Hematopoietic multipotent progenitor cell treated with erythropoietin and hydrocortisone succinate and interleukin-3 and kit ligand, for 15 days (in vitro differentiated cells): ENCODE data around the gene UBE2J1.

ENCODE experiments used
- DNase-seq: peaks from one replicate; pipeline ENCODE4 v3.0.0-alpha.2; 2015; ENCODE audit warnings: low spot score

The UBE2J1 gene

DNA sequence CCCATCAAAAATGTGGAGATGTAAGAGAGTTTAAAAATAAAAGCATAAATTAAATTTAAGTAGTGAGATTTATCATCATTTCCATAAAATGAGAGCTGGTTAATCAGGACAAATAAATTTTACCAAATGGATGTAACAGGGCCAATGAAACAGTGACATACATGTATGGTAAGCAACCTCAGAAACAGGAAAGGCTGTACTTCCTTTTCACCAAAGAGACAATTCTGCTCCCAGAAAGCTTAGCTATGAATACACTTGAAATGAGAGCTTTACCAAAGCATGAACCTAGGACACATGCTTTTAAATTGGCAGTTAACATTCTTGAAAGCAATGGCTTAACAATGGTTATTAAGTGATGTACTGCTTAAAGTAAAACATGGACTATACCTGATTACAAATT lies 12.1 kb upstream of the UBE2J1 start:
- no peak for DNase-seq

DNA sequence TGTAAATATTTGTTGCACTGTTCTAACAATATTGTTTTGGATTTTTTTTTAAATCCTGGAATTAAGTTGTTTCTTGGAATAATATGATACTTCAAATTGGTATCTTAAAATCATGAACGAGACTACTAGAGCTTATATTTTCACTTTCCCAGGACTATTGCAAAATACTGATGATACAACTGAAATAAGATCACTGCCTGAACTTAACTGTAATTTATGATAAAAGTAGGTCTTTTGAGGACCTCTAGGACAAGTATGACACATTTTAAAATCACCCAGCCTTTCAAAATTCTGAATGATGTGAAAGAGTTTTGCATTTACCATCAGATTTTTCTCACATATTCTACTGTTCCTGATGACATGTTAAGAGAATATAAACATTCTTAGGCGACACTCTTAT lies 8.6 kb upstream of the UBE2J1 start:
- no peak for DNase-seq

DNA sequence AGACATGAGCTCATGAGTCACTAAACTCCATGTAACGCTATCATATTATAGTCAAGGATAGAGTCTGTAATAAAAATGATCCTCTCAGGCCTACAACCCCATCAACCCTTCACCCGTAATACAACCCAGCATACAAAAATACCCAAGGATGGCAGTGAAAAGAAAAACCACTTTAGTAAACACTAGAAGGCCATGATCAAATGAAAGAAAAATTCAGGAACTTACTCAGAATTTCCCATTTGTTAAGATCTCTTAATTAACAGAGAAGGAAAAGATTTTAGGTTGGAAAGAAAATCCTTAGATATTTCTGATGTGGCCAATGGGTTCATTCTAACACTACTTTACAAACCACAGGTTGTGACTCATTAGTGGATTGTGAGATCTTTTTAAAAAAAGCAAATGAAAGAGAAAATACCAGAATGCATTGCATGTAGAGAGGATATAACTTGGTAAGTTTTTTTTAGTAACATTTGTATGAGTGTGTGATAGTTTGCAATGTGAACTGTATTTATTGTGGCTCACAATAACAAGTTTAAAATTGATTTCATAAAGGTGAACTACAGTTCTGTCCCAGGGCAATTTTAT lies 8.0 kb upstream of the UBE2J1 start:
- DNase-seq, result no peak

DNA sequence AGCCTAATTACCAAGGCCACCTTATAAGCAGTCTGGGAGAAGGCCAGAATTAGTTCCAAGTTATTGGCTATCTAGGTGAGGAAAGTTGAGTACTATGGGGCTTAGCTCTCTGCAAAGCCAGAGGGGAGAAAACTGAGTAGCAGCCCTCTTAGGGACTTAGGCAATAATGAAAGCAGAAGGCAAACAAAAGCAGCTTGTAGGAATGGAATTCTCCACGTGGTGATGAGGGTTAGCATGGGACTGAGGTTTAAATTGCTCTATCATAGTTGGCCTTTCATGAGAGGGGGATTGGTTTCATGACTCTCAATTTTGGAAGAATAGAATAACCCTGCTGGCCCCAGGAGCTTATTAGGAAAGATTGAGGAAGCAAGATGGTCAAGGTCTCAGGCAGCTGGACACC lies 7.0 kb upstream of the UBE2J1 start:
- no peak for DNase-seq

DNA sequence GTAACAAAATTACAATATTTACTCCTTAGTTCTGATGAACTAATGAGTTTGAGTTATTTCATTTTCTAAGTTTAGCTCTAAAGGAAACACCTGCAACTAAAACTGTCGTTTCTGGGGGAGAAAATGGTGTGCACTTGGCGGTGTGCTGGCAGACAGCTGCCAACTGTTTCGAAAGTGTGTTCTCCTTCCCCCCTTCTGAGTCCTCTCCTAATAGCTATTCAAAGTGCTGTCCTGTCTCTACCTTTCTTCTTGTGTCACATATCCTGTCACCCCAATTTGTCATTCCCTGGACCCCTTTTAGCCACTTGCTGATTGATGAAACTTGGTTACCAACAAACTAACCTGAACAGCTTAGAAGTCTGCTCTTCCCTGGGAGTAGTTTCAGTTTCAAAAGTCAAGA lies 4.9 kb upstream of the UBE2J1 start:
- peak; percentile 28 for DNase-seq

DNA sequence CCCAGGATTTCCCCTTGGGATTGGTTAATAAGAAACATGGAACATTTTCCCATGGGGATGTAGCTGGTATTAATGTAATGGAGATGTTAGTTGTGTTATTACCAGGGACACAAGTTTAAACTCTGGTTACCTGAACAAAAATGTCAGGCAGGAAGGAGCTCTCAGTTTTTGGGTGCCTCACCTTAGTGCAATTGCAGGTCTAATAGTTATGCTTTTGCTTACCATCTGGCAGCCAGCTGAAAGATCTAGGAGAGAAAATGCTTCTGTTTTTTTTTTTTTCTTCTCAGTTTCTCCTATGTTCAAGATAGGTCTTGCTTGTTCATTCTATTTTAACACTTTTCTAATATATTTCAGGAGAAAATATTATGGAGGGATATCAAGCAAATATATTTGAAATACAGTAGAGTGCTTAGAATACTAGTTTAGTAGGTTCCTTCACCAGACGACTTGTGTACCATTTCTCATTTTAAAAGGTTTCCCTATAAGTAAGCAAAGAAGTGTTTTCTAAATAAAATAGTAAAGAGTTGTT lies 4.2 kb upstream of the UBE2J1 start:
- DNase-seq, result no peak

DNA sequence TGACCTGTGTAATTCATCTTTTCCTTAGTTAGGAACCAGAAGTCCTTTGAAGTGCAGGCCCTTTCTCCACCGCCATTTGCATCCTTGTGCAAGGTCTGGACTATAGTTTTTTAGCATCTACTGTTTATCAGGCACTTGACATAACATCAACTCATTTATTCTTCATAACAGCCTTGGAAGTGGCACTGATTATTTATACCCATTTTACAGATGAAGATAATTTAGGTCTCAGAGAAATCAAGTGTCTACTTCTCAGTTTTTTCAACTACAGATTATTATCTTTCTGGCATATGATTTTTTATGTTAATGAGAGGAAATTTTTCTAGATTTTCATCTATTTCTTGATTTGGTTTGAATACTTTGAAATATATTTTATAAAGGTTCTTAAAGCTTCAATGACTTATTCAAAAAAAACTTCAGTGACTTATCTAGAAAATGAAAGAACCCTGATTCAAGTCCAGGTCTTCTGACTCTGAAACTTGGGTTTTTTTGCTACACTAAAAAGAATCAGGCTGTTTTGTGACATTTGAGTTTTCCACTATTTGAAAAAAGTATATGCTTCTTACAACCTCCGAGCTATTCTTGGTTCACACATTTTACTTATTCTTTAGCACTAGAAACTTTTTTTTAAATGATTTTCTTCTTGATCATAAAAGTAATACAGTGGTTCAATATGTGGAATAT lies 3.1 kb upstream of the UBE2J1 start:
- no peak for DNase-seq

DNA sequence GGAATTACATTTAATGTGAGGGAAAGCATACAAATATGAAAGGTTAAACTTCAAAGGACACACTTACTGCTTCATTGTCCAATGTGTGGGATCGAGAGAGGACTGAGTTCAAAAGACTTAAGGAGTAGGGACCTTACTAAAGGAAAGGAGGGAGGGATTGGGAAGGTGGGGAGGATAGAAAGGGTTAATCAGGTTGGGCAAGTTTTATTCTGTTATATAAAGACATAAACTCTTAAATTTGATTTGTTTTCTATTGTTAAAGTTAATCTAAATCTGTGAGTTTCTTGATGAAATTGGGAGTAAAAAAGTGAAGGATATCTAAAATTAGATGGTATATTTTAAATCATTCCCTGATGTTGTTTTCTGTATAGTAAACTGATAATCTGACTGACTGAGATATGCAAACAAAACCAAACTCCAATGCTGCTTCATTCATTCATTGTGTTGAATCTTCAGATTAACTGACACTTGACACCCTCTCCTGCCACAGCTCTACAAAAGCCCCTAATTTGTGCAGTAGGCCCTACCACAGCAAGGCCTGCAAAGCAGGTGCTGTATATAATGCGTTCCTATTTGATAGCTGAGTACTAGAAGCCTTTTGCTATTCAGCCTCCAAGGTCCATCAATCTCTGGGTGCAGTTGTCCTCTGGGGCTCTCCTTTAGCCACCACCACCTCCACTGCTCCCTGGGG lies 1.3 kb upstream of the UBE2J1 start:
- DNase-seq, result no peak

DNA sequence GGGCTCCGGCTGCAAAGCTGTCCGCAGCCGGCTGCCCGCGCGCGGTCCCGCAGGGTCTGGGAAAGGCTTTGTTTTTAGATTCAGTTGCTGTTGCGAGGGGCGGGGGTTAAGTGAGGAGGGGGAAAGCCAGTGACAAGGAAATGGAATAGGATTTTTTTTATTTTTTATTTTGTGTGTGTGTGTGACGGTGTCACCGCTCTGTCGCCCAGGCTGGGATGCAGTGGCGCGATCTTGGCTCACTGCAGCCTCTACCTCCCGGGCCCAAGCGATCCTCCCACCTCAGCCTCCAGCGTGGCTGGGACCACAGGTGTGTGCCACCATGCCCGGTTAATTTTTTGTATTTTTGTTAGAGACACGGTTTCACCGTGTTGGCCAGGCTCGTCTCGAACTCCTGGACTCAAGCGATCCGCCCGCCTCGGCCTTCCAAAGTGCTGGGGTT lies 615 bp upstream of the UBE2J1 start:
- DNase-seq, result no peak

DNA sequence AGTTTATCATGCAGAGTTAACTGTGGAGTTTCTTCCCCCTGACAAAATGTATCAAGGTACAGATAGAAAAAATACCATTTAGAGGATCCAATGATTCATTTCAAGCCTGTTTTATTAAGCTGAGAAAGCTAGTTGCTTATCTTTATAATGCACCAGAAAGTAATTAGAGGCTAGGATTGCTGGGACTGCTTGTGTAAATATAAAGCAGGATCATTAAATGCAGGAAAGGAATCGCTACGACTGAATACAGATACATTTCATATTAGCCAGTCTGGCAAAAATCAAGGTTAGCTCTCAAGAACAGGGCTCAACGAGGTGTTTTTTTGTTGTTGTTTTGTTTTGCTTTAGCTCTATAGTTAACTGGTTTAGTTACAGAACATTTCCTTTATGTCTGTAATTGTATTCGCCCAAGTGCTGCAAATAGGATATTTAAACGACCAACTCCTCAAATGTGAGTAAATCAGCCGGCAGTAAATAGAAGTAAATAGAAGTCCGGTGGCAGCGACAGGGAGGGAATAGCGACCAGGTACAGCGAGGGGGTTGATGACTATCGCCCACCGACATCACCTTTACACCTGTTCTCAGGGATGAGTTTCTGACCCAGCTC lies 748 bp downstream of the UBE2J1 start:
- no peak for DNase-seq

DNA sequence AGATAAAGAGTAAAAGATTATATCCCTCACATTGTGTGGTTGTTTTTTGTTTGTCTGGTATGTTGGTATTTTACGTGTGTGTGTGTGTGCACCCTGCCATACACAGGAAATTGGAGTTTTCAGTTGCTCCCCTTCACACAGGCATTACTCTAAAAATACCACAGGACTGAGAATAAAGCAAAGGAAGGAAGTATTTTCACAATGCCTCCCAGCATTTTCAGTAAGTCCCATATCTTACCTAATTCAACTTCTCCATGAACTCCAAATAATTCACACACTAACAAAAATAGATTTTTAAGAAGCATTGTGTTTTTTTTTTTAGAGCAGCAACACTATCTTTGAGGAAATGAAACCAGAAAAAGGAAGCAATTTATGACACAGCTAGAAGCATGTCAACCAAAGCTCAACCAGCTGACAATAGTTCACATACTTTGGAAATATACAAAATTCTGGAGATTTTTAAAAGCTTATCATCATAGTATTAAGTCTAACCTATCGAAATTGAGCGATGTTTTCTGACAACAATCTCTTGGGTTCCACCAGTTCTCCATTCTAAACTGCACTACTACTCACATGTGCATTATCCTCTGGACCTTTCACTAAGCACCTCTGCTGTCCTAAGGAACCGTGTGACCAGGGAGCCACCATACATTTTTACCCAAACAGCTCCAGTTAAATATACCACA lies 2.1 kb downstream of the UBE2J1 start:
- DNase-seq, result no peak

DNA sequence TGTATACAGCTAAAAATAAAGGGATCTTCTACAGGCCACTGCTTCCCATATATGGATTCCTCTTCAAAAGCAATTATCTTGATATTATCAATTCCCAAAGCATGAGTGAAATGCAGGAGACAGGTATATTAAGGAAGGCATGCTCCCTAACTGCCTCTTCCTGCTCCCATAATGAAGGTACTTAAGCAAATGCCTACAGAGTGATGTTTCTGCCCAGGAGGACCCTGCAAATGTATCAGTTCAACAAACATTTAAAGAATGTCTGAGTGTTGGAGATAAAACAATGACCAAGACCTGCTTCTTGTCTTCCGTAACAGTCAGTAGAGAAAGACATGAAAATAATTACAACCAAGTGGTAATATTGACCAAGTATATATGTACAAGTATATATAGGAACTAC lies 4.2 kb downstream of the UBE2J1 start:
- DNase-seq, result no peak

DNA sequence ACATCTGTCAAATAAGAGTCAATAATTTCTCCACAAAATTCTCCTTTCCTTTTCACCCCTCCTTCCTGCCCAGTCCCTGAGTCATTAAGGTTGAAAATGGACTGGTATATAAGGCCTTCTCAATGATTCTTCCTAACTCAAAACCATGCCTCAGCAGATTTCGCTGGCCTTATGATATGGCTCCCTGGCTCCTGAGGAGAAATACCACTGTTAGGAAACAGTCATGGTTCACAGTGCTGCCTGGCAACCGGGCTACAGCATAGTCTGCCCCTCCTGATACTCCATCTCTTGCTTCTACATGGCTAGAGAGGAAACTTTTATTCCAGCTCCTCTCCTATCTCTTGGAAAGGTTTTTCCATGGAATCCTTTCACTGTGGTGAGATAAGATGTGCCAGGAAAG lies 4.7 kb downstream of the UBE2J1 start:
- no peak for DNase-seq

DNA sequence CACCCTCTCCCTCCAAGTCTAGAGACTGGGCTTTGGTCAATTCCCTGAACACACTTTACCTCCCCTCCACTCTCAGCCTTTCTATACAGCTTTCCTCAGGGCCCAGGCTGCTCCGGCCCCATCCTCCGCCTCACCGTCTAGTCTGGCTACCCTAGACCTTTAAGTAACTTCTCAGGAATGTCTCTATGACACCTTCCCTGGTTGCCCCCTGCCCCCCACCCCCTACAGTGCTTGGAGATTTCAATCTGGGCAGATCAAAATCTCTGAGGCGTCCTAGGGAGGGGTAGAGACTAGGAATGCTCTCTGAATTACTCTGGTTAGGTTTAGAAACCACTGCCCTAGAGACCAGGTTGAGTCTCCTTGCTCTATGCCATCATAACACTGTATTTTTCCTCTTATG lies 6.1 kb downstream of the UBE2J1 start:
- DNase-seq, result no peak

DNA sequence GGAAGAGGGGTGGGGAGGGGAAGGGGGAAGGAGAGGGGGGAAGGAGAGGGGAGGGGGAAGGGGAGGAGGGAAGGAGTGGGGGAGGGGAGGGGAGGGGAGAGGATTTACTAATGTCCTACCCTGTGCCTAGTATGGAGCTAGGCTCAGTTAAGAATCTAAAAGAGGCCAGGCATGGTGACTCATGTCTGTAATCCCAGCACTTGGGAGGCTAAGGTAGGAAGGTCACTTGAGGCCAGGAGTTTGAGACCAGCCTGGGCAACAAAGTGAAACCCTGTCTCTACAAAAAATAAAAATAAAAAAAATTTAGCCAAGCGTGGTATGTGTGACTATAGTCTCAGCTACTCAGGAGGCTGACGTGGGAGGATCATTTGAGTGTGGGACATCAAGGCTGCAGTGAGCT lies 13.0 kb downstream of the UBE2J1 start:
- DNase-seq, result no peak

DNA sequence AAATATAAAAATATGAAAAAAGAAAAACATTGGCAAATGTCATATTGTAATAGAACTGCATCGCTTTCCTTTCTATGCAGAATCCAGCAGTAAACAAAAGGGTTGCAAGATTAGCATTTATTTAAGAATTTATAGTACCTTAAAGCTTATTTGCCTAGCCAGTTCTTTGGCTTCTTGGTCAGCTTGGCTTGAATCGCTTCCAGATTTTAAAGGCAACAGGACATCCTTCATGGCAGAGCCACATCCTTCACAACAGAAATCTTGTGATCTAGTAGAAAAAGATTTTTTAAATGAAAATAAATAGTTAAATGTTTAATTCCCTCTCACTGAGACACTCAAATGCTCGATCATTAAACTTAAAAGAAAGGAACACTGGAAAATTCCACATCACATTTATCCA lies 17.4 kb downstream of the UBE2J1 start:
- no peak for DNase-seq

DNA sequence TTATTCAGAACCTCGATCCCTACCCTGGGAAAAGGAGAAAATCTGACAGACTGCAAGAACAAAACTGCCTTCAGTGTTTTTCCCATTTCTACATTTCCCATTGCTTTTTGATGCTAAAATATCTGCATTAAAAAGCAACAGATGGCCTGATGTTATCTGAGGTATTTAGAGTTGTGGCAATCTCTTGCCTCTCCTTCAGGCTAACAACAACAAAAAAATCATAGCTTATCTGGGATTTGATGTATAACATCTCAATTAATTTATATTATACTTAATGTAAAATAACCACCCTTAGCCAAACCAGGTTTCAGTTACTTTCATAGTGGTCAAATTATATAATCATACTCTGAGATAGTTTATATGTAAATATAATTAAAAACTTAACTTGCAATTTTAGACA lies 21.6 kb downstream of the UBE2J1 start:
- no peak for DNase-seq

DNA sequence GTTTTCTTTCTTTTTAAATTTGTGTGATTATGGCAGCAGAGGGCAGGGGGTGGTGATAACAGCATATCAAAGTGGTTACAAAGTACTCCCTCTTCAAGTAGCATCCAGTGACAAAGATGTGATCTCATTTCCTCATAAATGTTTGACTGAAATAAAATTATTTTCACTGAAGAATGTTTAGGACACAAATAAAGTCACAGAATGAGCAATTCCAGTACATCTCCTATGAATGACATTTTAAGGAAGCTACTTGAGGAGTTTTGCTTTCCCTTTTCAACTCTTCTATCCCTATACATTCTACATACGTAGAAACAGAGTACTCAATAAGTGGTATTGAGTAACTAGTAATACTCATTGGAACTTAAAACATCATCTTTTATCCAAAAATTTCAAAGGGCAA lies 23.5 kb downstream of the UBE2J1 start:
- no peak for DNase-seq

DNA sequence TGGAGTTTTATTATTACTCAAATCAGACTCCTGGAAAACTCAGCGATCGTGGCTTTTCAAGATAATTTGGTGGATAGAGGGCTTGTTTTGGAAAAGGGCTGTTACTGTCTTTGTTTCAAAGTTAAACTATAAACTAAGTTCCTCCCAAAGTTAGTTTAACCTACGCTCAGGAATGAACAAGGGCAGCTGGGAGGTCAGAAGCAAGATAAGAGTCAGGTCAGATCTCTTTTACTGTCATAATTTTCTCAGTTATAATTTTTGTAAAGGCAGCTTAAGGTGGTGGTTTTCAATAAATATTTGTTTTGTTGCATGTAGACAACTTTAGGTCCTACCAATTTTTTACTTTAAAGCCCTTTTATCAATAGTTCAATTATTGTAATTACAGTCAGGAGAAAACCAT lies 28.2 kb downstream of the UBE2J1 start:
- DNase-seq, result no peak

DNA sequence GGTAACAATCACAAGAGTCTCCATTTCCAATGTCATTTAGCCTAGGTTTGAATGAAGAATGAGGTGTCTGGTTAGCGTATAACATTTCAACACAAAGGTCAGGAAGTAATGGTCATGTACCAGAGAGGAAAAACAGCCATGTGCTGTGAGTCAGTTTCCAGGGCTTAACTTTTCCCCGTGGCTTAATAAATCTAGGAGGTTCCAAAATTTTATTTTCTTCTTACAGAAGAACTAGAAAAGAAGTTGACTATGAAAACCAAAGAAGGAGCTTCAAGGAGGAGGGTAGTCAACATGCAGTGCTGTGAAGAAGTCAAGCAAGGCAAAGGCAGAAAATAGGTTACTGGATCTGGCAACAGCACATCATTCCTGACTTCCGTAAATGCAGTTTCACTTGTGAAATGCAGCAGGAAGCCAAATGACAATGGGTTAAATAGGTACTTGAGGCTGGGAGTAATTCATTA lies 29.0 kb downstream of the UBE2J1 start:
- no peak for DNase-seq

DNA sequence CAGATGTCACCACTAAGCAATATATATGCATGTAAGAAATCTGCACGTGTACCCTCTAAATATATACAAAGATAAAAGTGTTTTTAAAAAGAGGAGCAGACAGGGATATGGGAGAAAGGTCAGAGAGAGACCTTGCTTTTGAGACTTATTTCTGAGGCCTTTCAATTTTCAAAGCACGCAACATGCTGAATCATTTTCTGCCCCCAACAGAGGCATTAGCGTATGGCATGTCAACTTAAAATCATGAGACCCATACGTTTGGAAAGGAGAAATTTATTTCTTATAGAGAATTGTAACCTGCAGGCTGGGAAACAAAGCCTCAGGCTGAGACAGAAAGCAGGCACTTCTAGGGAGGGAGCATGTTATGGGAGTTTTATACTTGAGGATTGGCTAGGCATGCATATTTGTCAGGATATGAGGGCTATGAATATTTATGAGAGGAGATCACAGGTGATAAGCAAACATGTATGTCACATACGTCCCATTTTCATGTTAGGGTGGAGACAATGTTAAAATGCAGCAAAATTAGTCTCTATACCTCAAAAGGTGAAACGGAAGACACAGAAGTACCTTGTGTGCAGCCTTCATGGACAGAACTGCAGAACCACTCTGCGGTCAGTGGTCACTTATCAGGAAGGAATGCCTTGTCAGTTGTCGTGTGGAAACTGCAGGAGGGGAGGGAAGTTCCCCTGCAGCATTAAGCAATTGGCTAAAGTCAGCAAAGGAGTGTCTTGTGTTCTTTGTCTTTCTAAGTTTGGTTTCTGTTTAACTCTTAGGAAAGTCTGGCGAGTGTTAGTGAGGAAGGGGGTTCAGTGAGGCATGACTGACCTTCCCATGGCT lies 31.2 kb downstream of the UBE2J1 start:
- DNase-seq, result no peak
